AG04450 (cell line): Measurements from ENCODE around the gene VTA1. TPM values are rescaled to one million over a fixed set of nuclear protein-coding genes. Genes with fewer than 3 reads are reported as not detected.
A peak's percentile ranks its signal among the peaks of the same experiment; 100 is the strongest.

ENCODE experiments used
- CTCF ChIA-PET: fragments of 300-600, 350-600 bp; formaldehyde crosslinking; extraction: SDS; loops from one replicate; lab custom pipeline; 2022; ENCODE audit warnings: antibody characterized with exemption, inconsistent platforms; lab: Charles Lee
- POLR2A ChIA-PET: fragments of 350-600 bp; formaldehyde crosslinking; extraction: SDS; loops from one replicate; lab custom pipeline; 2021; ENCODE audit warnings: antibody characterized with exemption, inconsistent platforms; lab: Yijun Ruan, JAX
- DNase-seq: peaks from one replicate; pipeline ENCODE4 v3.0.0-alpha.2; 2011; ENCODE audit warnings: low read depth, low spot score
- H3K27ac ChIP-seq: one replicate; pipeline ENCODE4 v1.5.1; 2012; ENCODE audit warnings: low read depth, low read length, control low read depth
- H3K27me3 ChIP-seq: one replicate; pipeline ENCODE4 v1.6.0; 2012; ENCODE audit warnings: low read length; ENCODE audit not compliant: control insufficient read depth, insufficient read depth
- H3K4me3 ChIP-seq: 2 replicates; pipeline ENCODE4 v1.5.1; 2011; ENCODE audit warnings: mild to moderate bottlenecking, low read depth, low read length, control low read depth
- H3K9me3 ChIP-seq: 2 replicates; pipeline ENCODE4 v1.5.1; 2012; ENCODE audit warnings: low read length; ENCODE audit not compliant: control insufficient read depth, insufficient read depth
- CTCF ChIP-seq: IDR thresholded peaks from 2 replicates; pipeline ENCODE4 v1.5.1; 2011; ENCODE audit warnings: low read depth, low read length, control low read depth, inconsistent platforms
- polyA plus RNA-seq: library from polyadenylated mRNA; depleted of rRNA; stranded (reverse); fragments of >200 nt; gene quantifications from 2 replicates; pipeline ENCODE4 v1.2.3, GENCODE V29; 2011

Gene VTA1
- polyA plus RNA-seq, 1 experiment: 103 TPM

DNA sequence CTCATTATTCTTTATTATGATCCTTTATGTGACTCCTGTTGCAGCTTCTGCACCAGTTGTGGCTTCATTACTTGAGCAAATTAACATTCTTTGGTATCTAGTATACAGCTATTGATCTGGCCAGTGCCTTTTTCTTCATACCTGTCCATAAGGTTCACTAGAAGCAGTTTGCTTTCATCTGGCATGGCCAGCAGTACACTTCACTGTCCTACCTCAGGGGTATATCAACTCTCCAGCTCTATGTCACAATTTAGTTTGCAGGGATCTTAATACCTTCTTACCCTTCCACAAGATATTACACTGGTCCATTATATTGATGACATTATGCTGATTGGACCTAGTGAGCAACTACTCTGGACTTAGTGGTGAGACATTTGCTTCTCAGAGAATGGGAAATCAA is 46.6 kb downstream of the VTA1 start:
- no peak for DNase-seq
- CTCF ChIA-PET: interaction anchor here (0.9 kb wide), 1 partner anchor 14 kb away, joined by 3 read pairs; no protein-coding TSS in a partner anchor
- no peak overlapping the region for H3K27ac ChIP-seq
- TF ChIP-seq CTCF: no peak
- H3K27me3 ChIP-seq: no peaks in the 10 kb centered on the region
- POLR2A ChIA-PET: no interaction called here
- H3K9me3 ChIP-seq: no peaks in the 10 kb centered on the region
- no peak overlapping the region for H3K4me3 ChIP-seq

DNA sequence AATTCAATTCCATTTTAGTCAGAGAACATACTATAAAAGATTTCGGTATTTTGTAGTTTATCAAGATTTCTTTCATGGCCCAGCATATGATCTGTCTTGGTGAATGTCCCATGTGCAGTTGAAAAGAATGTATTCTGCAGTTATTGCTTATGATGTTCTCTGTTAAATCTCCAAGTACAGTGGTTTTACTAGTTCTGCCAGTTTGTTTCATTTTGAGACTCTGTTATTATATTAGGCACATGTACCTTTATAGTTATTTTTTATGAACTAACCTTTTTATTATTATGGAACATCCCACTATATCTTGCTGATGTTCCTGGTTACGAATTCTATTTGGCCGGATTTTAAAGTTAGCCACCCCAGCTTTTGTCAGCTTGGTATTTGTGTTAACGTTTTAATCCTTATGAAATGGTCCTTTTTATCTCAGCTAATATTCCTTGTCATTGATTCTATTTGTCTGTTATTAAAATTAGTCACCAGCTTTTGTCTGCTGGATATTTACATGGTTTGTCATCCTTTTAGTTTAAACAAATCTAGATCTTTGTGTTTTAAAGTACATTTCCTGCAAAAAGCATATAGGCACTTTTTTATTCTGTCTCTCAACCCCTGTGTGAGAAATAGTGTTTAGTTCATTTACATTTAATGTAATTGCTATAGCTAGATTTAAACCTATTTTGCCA is 48.9 kb downstream of the VTA1 start:
- no peaks in the 10 kb centered on the region for H3K9me3 ChIP-seq
- no peak for DNase-seq
- no peak overlapping the region for H3K27ac ChIP-seq
- no peak overlapping the region for H3K4me3 ChIP-seq
- CTCF ChIA-PET: interaction anchor here (0.8 to 3.7 kb wide), 4 partner anchors 8 to 50 kb away, joined by 3 to 29 read pairs (median 13); no protein-coding TSS in a partner anchor
- H3K27me3 ChIP-seq: no peaks in the 10 kb centered on the region
- POLR2A ChIA-PET: interaction anchor here (1.0 kb wide), 1 partner anchor 11 kb away, joined by 3 read pairs; no protein-coding TSS in a partner anchor
- TF ChIP-seq CTCF: no peak

DNA sequence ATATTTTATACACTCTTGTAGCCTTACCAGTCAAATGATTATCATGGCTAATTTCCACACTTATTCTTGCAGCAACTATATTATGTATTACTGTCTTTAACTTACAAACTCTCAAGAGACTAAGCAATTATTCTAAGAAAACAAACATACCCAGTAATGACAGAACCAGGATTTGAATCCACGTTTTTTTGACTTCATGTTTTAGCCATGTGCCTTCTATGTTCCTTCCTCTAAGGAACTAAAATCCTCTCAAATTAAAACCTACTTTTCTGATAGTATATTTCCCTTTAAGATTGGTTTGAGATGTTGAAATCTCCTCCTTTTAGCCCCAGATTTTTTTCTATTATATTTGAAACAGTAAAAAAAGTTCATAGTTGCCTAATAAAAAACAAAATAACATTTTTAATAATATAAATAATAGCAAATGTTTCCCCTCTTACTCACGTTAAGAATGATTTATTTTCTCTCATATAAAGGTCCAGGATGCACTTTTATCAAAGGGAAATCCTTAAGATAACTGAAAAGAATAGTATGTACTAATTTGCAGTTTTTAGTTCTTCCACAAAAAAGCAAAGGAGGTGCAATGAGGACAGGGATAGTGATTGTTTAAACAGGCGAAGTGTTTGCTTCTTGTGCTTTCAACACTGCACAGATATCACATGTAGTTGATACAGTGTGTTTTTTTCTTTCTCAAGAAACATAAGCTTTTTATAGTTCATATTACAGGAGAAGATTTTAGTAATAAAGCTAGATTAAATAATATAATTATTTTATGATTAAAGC is 54.0 kb downstream of the VTA1 start:
- no peak for DNase-seq
- POLR2A ChIA-PET: no interaction called here
- H3K27ac ChIP-seq: no peak overlapping the region
- CTCF ChIA-PET: no interaction called here
- no peak for TF ChIP-seq CTCF
- H3K9me3 ChIP-seq: no peaks in the 10 kb centered on the region
- no peak overlapping the region for H3K4me3 ChIP-seq
- H3K27me3 ChIP-seq: no peaks in the 10 kb centered on the region

DNA sequence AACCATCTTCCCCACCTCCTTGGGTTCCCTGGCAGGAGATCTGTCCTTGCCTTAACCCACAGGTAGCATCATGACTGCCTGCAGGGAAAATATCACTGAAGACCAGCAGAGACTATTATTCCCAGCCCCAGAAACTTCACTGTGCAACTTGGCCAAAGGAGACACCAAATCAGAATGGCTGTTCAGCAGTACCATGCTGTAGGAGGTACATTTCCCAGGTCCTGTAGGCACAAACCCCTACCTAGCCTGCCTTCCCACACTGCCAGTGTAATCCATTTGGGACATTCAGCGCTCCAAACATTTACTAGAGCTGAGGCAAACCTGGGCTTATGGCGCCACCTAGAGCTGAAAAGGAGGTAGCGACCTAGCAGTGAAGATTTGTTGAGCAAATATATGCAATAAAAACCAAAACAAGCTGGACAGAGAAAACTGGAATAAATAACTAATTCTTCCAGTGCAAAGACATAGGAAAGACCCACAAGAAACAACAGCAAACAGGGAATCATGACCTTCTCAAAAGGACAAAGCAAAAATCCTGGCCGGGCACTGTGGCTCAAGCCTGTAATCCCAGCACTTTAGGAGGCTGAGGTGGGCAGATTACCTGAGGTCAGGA is 60.3 kb downstream of the VTA1 start:
- no peak overlapping the region for H3K27ac ChIP-seq
- no peak overlapping the region for H3K4me3 ChIP-seq
- peak; percentile 33 for DNase-seq
- CTCF ChIA-PET: interaction anchor here (0.6 to 2.7 kb wide), 51 partner anchors 8 to 222 kb away, joined by 3 to 68 read pairs (median 4); partner anchors contain the start of genes ADGRG6, NMBR and VTA1
- TF ChIP-seq CTCF: peak; percentile 92
- no peaks in the 10 kb centered on the region for H3K9me3 ChIP-seq
- no peaks in the 10 kb centered on the region for H3K27me3 ChIP-seq
- POLR2A ChIA-PET: interaction anchor here (1.0 kb wide), 1 partner anchor 11 kb away, joined by 3 read pairs; no protein-coding TSS in a partner anchor
